Liver (tissue), 9 donors: ENCODE measurements around the gene AGAP4. TPM values are rescaled to one million over a fixed set of nuclear protein-coding genes. Genes with fewer than 3 reads are reported as not detected.

Experiments used
- DNase-seq: peaks from one replicate; pipeline ENCODE4 v3.0.0-alpha.2; 2017; ENCODE audit warnings: low spot score
- H3K27ac ChIP-seq, 2 donors: one replicate each; pipeline ENCODE4 v1.7.0; 2013; ENCODE audit warnings: inconsistent platforms in 2 of 2, low read length in 2 of 2, control low read depth in 1 of 2, low read depth in 1 of 2, mild to moderate bottlenecking in 1 of 2
- H3K27me3 ChIP-seq, 4 donors: one replicate each; pipeline versions ENCODE4 v1.6.1 to v1.7.0; 2013; ENCODE audit warnings: low read length in 3 of 4, inconsistent platforms in 1 of 4, mild to moderate bottlenecking in 1 of 4, moderate library complexity in 1 of 4; ENCODE audit not compliant: control insufficient read depth in 4 of 4, insufficient read depth in 4 of 4
- H3K36me3 ChIP-seq, 4 donors: one replicate each; pipeline versions ENCODE4 v1.6.1 to v1.7.0; 2013; ENCODE audit warnings: low read length in 3 of 4, mild to moderate bottlenecking in 3 of 4, low read depth in 1 of 4, moderate library complexity in 1 of 4; ENCODE audit not compliant: control insufficient read depth in 4 of 4, insufficient read depth in 3 of 4
- H3K4me1 ChIP-seq, 4 donors: one replicate each; pipeline versions ENCODE4 v1.6.1 to v1.7.0; 2013; ENCODE audit warnings: low read length in 3 of 4, mild to moderate bottlenecking in 3 of 4, moderate library complexity in 1 of 4; ENCODE audit not compliant: control insufficient read depth in 4 of 4, insufficient read depth in 4 of 4
- H3K4me3 ChIP-seq, 3 donors: one replicate each; pipeline versions ENCODE4 v1.6.1 to v1.7.0; 2013; ENCODE audit warnings: low read length in 3 of 3, control low read depth in 1 of 3, low read depth in 1 of 3, mild to moderate bottlenecking in 1 of 3
- H3K9ac ChIP-seq, 2 donors: one replicate each; pipeline ENCODE4 v1.7.0; 2013; ENCODE audit warnings: low read length in 2 of 2, mild to moderate bottlenecking in 2 of 2, moderate library complexity in 2 of 2, control low read depth in 1 of 2, low read depth in 1 of 2
- H3K9me3 ChIP-seq, 4 donors: one replicate each; pipeline versions ENCODE4 v1.6.1 to v1.7.0; 2013; ENCODE audit warnings: low read length in 3 of 4; ENCODE audit not compliant: control insufficient read depth in 4 of 4
- ATF3 ChIP-seq: IDR thresholded peaks from 2 replicates; pipeline ENCODE4 v1.6.1; 2016; ENCODE audit warnings: antibody characterized with exemption
- CTCF ChIP-seq: fragments of 150-350 bp; IDR thresholded peaks from 2 replicates; pipeline ENCODE4 v1.5.1; 2017; ENCODE audit warnings: improper control_type of control experiment, low read depth, low read length; ENCODE audit not compliant: missing input control
- EGR1 ChIP-seq, 2 donors: IDR thresholded peaks; 2 replicates each; pipeline ENCODE4 v1.6.1; 2016 to 2018; ENCODE audit warnings: antibody characterized with exemption in 2 of 2, low read depth in 2 of 2
- FOXA1 ChIP-seq: IDR thresholded peaks from 2 replicates; pipeline ENCODE4 v1.6.1; 2016; ENCODE audit warnings: antibody characterized with exemption
- FOXA2 ChIP-seq: IDR thresholded peaks from 2 replicates; pipeline ENCODE4 v1.6.1; 2016; ENCODE audit warnings: antibody characterized with exemption
- GABPA ChIP-seq, 2 donors: IDR thresholded peaks in 1 of 2; conservative IDR thresholded peaks in 1 of 2; 2 replicates each; pipeline ENCODE4 v1.6.1; 2016; ENCODE audit warnings: antibody characterized with exemption in 2 of 2, mild to moderate bottlenecking in 1 of 2, moderate library complexity in 1 of 2
- HNF4A ChIP-seq, 2 donors: conservative IDR thresholded peaks; 2 replicates each; pipeline ENCODE4 v1.6.1; 2016; ENCODE audit warnings: antibody characterized with exemption in 2 of 2, mild to moderate bottlenecking in 2 of 2
- HNF4G ChIP-seq: IDR thresholded peaks from 2 replicates; pipeline ENCODE4 v1.6.1; 2016; ENCODE audit warnings: antibody characterized with exemption
- JUND ChIP-seq, 2 donors: IDR thresholded peaks; 2 replicates each; pipeline ENCODE4 v1.6.1; 2016; ENCODE audit warnings: antibody characterized with exemption in 2 of 2
- MAX ChIP-seq: IDR thresholded peaks from 2 replicates; pipeline ENCODE4 v1.6.1; 2016; ENCODE audit warnings: antibody characterized with exemption
- NR2F2 ChIP-seq: IDR thresholded peaks from 2 replicates; pipeline ENCODE4 v1.6.1; 2016; ENCODE audit warnings: antibody characterized with exemption
- RAD21 ChIP-seq, 2 donors: IDR thresholded peaks; 2 replicates each; pipeline ENCODE4 v1.6.1; 2016; ENCODE audit warnings: antibody characterized with exemption in 2 of 2, mild to moderate bottlenecking in 2 of 2
- REST ChIP-seq: IDR thresholded peaks from 2 replicates; pipeline ENCODE4 v1.6.1; 2016; ENCODE audit warnings: antibody characterized with exemption, mild to moderate bottlenecking
- RXRA ChIP-seq, 2 donors: IDR thresholded peaks; 2 replicates each; pipeline ENCODE4 v1.6.1; 2017 to 2018; ENCODE audit warnings: antibody characterized with exemption in 2 of 2, mild to moderate bottlenecking in 1 of 2
- SP1 ChIP-seq: IDR thresholded peaks from 2 replicates; pipeline ENCODE4 v1.6.1; 2018; ENCODE audit warnings: antibody characterized with exemption, mild to moderate bottlenecking
- YY1 ChIP-seq: IDR thresholded peaks from 2 replicates; pipeline ENCODE4 v1.6.1; 2016; ENCODE audit warnings: antibody characterized with exemption, mild to moderate bottlenecking
- ZBTB33 ChIP-seq: IDR thresholded peaks from 2 replicates; pipeline ENCODE4 v1.6.1; 2016; ENCODE audit warnings: antibody characterized with exemption
- WGBS: extraction: QIAGEN DNeasy Blood & Tissue Kit; methylation state at CpG from one replicate; pipeline ENCODE4 v1.1.7; 2013; 5-methylcytosine and 5-hydroxymethylcytosine counted together
- polyA plus RNA-seq, 2 donors: library from polyadenylated mRNA; stranded (reverse) in 1 of 2; unstranded in 1 of 2; fragments of 200-250 nt in 1 of 2; fragments of >200 nt in 1 of 2; fragmentation: Nextera tagmentation in 1 of 2; extraction: Ambion mirVana in 1 of 2; gene quantifications; one replicate each; pipeline versions ENCODE4 v1.2.1 to v1.2.3, GENCODE V29; 2013 to 2015
- total RNA-seq, 2 donors: library from RNA; depleted of rRNA; stranded (reverse); fragments of >200 nt; gene quantifications; one replicate each; pipeline ENCODE4 v1.2.3, GENCODE V29; 2014
- donor health status: healthy.
- donor health status: healthy.
- donor health status: healthy.
- donor health status: healthy.
- donor health status: healthy.

AGAP4 gene
- total and polyA plus RNA-seq, 4 donors, result 1.9 to 6.6 (median 4.2) TPM

GRCh38 chr10:45817912-45818311, 29.4 kb downstream of the AGAP4 start:
- Histone ChIP-seq H3K9me3 (no peaks in the 10 kb centered on the region), H3K27ac (no peak overlapping the region), H3K4me1 (no peaks in the 10 kb centered on the region), H3K9ac (no peak overlapping the region), H3K4me3 (no peak overlapping the region), H3K27me3 (no peaks in the 10 kb centered on the region), H3K36me3 (no peaks in the 10 kb centered on the region)
- TF ChIP-seq GABPA (IDR thresholded peaks at IDR 0.05 in 1 of 2, conservative IDR thresholded peaks at IDR 0.05 in 1 of 2), result no peak
- TF ChIP-seq FOXA2, result no peak
- TF ChIP-seq HNF4A (conservative IDR thresholded peaks at IDR 0.05), result no peak
- TF ChIP-seq RAD21 (IDR thresholded peaks at IDR 0.05), result no peak
- TF ChIP-seq MAX, result no peak
- TF ChIP-seq EGR1 (IDR thresholded peaks at IDR 0.05; ENCODE audit: low read depth in 2 of 2), result no peak
- TF ChIP-seq YY1, result no peak
- TF ChIP-seq SP1, result no peak
- no peak for TF ChIP-seq ZBTB33
- TF ChIP-seq CTCF, result no peak
- no peak for TF ChIP-seq REST
- 90% methylated on average over 3 of the region's 3 CpGs for WGBS
- no peak for DNase-seq

GRCh38 chr10:45817130-45817859, 30.0 kb downstream of the AGAP4 start:
- DNase-seq, result no peak
- no peaks in the 10 kb centered on the region for H3K9me3 ChIP-seq
- H3K27ac ChIP-seq, result no peak overlapping the region
- no peaks in the 10 kb centered on the region for H3K27me3 ChIP-seq
- H3K9ac ChIP-seq, result no peak overlapping the region
- H3K4me3 ChIP-seq, result no peak overlapping the region
- no peaks in the 10 kb centered on the region for H3K4me1 ChIP-seq
- H3K36me3 ChIP-seq, result no peaks in the 10 kb centered on the region
- 96% methylated on average over 7 of the region's 7 CpGs for WGBS
- TF ChIP-seq FOXA2, result no peak
- no peak for TF ChIP-seq EGR1 (IDR thresholded peaks at IDR 0.05; ENCODE audit: low read depth in 2 of 2)
- TF ChIP-seq FOXA1, result no peak
- TF ChIP-seq GABPA (IDR thresholded peaks at IDR 0.05 in 1 of 2, conservative IDR thresholded peaks at IDR 0.05 in 1 of 2), result no peak
- no peak for TF ChIP-seq SP1
- TF ChIP-seq ATF3, result no peak
- no peak for TF ChIP-seq NR2F2
- TF ChIP-seq REST, result no peak
- no peak for TF ChIP-seq ZBTB33
- TF ChIP-seq HNF4G, result no peak
- TF ChIP-seq JUND (IDR thresholded peaks at IDR 0.05), result no peak
- TF ChIP-seq MAX, result no peak
- no peak for TF ChIP-seq RAD21 (IDR thresholded peaks at IDR 0.05)
- no peak for TF ChIP-seq RXRA (IDR thresholded peaks at IDR 0.05)
- TF ChIP-seq HNF4A (conservative IDR thresholded peaks at IDR 0.05), result no peak
